Measurements from ENCODE around the gene CD33.

GRCh38 chr19:51251468-51251820 lies 26.6 kb downstream of the CD33 start:
- TF ChIP-seq, protein P1, sequence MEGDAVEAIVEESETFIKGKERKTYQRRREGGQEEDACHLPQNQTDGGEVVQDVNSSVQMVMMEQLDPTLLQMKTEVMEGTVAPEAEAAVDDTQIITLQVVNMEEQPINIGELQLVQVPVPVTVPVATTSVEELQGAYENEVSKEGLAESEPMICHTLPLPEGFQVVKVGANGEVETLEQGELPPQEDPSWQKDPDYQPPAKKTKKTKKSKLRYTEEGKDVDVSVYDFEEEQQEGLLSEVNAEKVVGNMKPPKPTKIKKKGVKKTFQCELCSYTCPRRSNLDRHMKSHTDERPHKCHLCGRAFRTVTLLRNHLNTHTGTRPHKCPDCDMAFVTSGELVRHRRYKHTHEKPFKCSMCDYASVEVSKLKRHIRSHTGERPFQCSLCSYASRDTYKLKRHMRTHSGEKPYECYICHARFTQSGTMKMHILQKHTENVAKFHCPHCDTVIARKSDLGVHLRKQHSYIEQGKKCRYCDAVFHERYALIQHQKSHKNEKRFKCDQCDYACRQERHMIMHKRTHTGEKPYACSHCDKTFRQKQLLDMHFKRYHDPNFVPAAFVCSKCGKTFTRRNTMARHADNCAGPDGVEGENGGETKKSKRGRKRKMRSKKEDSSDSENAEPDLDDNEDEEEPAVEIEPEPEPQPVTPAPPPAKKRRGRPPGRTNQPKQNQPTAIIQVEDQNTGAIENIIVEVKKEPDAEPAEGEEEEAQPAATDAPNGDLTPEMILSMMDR (IDR thresholded peaks at IDR 0.05), result no peak
- TF ChIP-seq POLR2A (IDR thresholded peaks at IDR 0.05), result no peak

Measured in gastroesophageal sphincter (tissue), 3 donors.